ENCODE measurements around the gene FBXO24. TPM values are rescaled to one million over a fixed set of nuclear protein-coding genes. Genes with fewer than 3 reads are reported as not detected.

Gene FBXO24
- total RNA-seq, 6 experiments from 2014 or later = 0.25 to 1.0 (median 0.45) TPM

DNA sequence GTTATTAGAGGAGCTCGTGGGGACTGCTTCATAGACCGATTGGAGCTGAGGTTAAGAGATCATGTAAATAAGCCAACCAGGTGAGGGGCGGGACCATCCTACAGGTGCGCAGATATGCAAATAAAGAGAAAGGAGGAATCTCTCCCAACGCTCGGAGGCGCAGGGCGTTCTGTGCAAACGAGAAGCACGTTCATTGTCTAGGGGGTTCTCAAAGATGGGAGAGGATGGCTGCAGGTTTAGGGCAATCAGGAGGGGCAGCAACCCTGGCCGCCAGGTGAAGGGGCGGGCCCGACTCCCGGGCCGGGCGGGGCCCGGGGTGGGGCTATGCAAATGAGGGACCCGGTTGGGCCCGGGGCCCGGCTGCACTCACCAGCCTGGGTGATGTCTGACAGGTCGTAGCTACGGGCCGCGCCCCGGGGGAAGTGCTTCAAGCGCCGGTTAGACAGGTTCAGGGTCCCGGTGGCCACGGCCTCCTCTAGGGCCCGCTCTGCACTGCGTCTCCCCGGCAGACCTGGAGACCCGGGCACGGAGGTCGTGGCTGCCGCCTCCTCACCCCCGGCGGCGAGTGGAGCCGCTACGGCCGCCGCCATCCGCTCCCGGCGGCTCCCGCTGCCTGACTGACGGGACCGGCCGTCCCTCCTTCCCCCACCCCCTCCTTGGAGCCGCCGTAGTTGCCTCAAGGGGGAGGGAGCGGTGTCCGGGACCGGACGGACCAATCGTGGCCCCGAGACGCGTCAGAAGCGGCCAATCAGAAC lies 440 bp upstream of the FBXO24 start, which contains the start of gene LRCH4:
LRCH4 (minus strand) TSS at position 619 of the 755 bp plus-strand sequence; CDS start at position 590, 29 bp downstream.
- DNase-seq (peak; percentile 72 to 83 (median 79)), ATAC-seq (peak; percentile 38 to 62 (median 48))
- peaks cover 0 to 21% (median 7%) of the 10 kb centered on the region in 4 donors for H3K4me1 ChIP-seq
- 0% methylated on average over 10 of the region's 61 CpGs for WGBS (ENCODE audit: insufficient coverage, low coverage, low lambda C conversion rate, missing lambda C conversion rate)
- peak within 1 kb of the TSS; percentile 96 to 100 (median 99) for H3K4me3 ChIP-seq
- H3K9me3 ChIP-seq = no peaks in the 10 kb centered on the region
- peak within 1 kb of the TSS; percentile 98 to 99 (median 99) for H3K27ac ChIP-seq
- intact Hi-C loops (cut with DNase I) = loop anchor here in 1 of 2 donors (10.0 kb wide), 1 partner anchor 89 kb away; the partner anchor contains the start of gene GNB2
- TF ChIP-seq POLR2A (IDR thresholded peaks at IDR 0.05) = peak; percentile 99
- TF ChIP-seq, protein P1, sequence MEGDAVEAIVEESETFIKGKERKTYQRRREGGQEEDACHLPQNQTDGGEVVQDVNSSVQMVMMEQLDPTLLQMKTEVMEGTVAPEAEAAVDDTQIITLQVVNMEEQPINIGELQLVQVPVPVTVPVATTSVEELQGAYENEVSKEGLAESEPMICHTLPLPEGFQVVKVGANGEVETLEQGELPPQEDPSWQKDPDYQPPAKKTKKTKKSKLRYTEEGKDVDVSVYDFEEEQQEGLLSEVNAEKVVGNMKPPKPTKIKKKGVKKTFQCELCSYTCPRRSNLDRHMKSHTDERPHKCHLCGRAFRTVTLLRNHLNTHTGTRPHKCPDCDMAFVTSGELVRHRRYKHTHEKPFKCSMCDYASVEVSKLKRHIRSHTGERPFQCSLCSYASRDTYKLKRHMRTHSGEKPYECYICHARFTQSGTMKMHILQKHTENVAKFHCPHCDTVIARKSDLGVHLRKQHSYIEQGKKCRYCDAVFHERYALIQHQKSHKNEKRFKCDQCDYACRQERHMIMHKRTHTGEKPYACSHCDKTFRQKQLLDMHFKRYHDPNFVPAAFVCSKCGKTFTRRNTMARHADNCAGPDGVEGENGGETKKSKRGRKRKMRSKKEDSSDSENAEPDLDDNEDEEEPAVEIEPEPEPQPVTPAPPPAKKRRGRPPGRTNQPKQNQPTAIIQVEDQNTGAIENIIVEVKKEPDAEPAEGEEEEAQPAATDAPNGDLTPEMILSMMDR (IDR thresholded peaks at IDR 0.05) = no peak
- H3K36me3 ChIP-seq = peaks cover 0 to 17% (median 8%) of the 10 kb centered on the region in 4 donors
- H3K27me3 ChIP-seq = no peaks in the 10 kb centered on the region

DNA sequence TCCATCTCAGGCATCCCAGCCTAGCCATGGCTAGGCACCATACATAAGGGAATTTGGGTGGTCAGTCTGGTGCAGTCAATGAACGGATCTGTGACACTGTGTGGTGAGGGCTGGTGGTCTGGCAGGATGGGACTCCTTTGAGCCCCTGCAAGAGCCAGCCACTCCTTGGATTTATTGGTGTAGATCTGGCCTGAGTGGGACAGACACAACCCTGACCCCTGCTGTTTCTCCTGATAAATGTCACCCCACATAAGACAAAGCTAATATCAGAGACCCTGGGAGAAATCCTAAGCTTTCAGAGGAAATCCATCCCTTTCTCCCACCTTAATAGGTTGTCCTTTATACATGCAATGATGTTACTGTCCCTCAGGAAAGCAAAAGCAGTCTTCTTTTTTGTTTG lies 2.3 kb downstream of the FBXO24 start:
- WGBS (ENCODE audit: insufficient coverage, low coverage, low lambda C conversion rate, missing lambda C conversion rate) = 100% methylated on average over 1 of the region's 1 CpG
- no peak for TF ChIP-seq POLR2A (IDR thresholded peaks at IDR 0.05)
- TF ChIP-seq, protein P1 (IDR thresholded peaks at IDR 0.05) = peak; percentile 20 to 44 (median 32)
- H3K27me3 ChIP-seq = no peaks in the 10 kb centered on the region
- intact Hi-C loops (cut with DNase I) = loop anchor here in 1 of 2 donors (10.0 kb wide), 1 partner anchor 86 kb away; the partner anchor contains the start of gene GNB2
- H3K27ac ChIP-seq = no peak overlapping the region
- H3K4me1 ChIP-seq = peaks cover 0 to 12% (median 3%) of the 10 kb centered on the region in 4 donors
- no peak for ATAC-seq
- DNase-seq = no peak
- no peaks in the 10 kb centered on the region for H3K9me3 ChIP-seq
- no peaks in the 10 kb centered on the region for H3K36me3 ChIP-seq
- no peak overlapping the region for H3K4me3 ChIP-seq

DNA sequence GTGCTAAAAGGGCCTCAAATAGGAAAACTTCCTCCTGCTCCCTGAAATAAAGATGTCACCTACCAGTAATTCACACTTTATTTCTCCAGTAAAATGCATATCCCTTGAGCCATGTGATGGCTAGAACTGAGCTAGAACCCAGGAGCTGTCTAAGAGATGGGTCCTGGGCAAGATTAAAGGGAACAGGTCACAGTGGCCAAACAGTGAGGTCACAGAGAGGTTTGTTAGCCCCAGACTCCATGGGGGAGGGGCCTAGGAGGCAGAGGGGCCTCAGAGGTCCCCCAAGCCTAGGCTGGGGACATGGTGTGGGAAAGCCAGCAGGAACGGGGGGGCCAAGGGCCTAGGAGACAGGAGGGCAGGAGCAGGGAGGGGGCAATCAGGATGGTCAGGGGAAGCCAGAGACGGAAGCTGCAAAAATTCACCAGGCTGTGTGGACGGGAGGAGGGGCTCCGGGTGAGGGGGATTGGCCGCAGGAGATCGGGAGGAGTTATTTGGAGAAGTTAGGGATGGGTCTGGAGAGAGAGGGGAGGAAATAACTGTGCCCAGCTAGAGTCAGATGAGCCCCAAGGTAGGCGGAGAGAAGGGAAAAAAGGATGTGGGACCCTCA lies 3.3 kb downstream of the FBXO24 start:
- Histone ChIP-seq H3K9me3 (no peaks in the 10 kb centered on the region), H3K36me3 (no peaks in the 10 kb centered on the region), H3K4me1 (peaks cover 0 to 7% (median 3%) of the 10 kb centered on the region in 4 donors), H3K4me3 (no peak overlapping the region), H3K27ac (no peak overlapping the region), H3K27me3 (no peaks in the 10 kb centered on the region)
- DNase-seq (no peak), ATAC-seq (no peak)
- 41% methylated on average over 7 of the region's 7 CpGs for WGBS (ENCODE audit: insufficient coverage, low coverage, low lambda C conversion rate, missing lambda C conversion rate)
- TF ChIP-seq POLR2A (IDR thresholded peaks at IDR 0.05) = no peak
- TF ChIP-seq, protein P1 (IDR thresholded peaks at IDR 0.05) = no peak
- intact Hi-C loops (cut with DNase I) = loop anchor here in 1 of 2 donors (10.0 kb wide), 1 partner anchor 85 kb away; the partner anchor contains the start of gene GNB2

DNA sequence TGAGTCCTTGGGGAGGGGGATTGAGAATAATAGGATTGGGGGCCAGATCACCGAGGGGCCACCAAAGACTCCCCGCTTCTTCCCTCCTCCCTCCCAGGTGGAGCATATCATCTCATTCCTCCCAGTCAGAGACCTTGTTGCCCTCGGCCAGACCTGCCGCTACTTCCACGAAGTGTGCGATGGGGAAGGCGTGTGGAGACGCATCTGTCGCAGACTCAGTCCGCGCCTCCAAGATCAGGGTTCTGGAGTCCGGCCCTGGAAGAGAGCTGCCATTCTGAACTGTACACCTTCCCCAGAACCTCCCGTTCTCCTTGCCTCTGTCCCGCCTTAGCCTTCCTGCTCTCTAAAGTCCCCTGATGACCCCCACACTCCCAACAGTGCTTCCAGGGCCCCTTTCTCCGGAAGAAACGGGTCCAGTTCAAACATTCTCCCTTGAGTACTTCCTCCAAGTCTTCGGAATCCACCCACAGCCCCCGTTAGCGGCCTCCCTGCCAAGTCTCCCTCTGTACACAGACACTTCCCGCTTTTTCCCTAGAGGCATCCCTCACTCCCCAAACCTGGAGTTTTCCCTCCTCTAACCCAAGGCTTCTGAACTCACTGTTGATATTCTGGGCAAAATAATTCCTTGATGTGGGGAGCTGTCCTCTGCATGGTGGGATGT lies 4.1 kb downstream of the FBXO24 start:
- Histone ChIP-seq H3K4me1 (peaks cover 0 to 5% (median 0%) of the 10 kb centered on the region in 4 donors), H3K4me3 (no peak overlapping the region), H3K27ac (no peak overlapping the region), H3K9me3 (no peaks in the 10 kb centered on the region), H3K27me3 (no peaks in the 10 kb centered on the region), H3K36me3 (no peaks in the 10 kb centered on the region)
- 36% methylated on average over 12 of the region's 20 CpGs for WGBS (ENCODE audit: insufficient coverage, low coverage, low lambda C conversion rate, missing lambda C conversion rate)
- no peak for ATAC-seq
- intact Hi-C loops (cut with DNase I) = no loop called here
- TF ChIP-seq, protein P1 (IDR thresholded peaks at IDR 0.05) = no peak
- no peak for TF ChIP-seq POLR2A (IDR thresholded peaks at IDR 0.05)
- DNase-seq = no peak

Measured in right lobe of liver (tissue), 6 donors.